ENCODE data around the gene RFX7.

GRCh38 chr15:56124391-56124790 lies 119.3 kb downstream of the RFX7 start:
- TF ChIP-seq BACH1 (IDR thresholded peaks at IDR 0.05; ENCODE audit: low read length) (no peak), CTCF (IDR thresholded peaks at IDR 0.05; ENCODE audit: control extremely low read depth in 1 of 3, insufficient read depth in 1 of 3, low read depth in 1 of 3, low read length in 3 of 3) (no peak), BRCA1 (IDR thresholded peaks at IDR 0.05; ENCODE audit: low read depth, low read length) (no peak), YY1 (IDR thresholded peaks at IDR 0.05; ENCODE audit: low read depth, low read length) (no peak)
- TF ChIP-seq, protein P1, sequence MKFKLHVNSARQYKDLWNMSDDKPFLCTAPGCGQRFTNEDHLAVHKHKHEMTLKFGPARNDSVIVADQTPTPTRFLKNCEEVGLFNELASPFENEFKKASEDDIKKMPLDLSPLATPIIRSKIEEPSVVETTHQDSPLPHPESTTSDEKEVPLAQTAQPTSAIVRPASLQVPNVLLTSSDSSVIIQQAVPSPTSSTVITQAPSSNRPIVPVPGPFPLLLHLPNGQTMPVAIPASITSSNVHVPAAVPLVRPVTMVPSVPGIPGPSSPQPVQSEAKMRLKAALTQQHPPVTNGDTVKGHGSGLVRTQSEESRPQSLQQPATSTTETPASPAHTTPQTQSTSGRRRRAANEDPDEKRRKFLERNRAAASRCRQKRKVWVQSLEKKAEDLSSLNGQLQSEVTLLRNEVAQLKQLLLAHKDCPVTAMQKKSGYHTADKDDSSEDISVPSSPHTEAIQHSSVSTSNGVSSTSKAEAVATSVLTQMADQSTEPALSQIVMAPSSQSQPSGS (IDR thresholded peaks at IDR 0.05; ENCODE audit: low read length) = no peak

Data from H1 (cell line).